GM18868 (cell line): Measurements from ENCODE around the gene TPM3.
"Not testable (repeated sequence)": the region's sequence is repeated elsewhere in the genome, so short reads cannot be mapped to it uniquely, and the experiment has no call there.

Experiments
- ATAC-seq: cut with Tn5 transposase; IDR thresholded peaks from one replicate; pipeline ENCODE4 v1.9.1; 2021; ENCODE audit warnings: mild to moderate bottlenecking, moderate library complexity; ENCODE audit not compliant: unreplicated experiment

The TPM3 gene

GRCh38 chr1:154191990-154192461 lies at the start of gene TPM3:
Gene TPM3 (minus strand): TSS chr1:154192100. CDS start chr1:154192018, 82 bp downstream.
- ATAC-seq, result no peak

GRCh38 chr1:154240294-154240833 lies 48.5 kb upstream of the TPM3 start:
- ATAC-seq, result no peak

GRCh38 chr1:154239491-154239890 lies 47.6 kb upstream of the TPM3 start:
- no peak for ATAC-seq

- ATAC-seq, result no peak
Measured at GRCh38 chr1:154237880-154238506, 46.1 kb upstream of the TPM3 start.

GRCh38 chr1:154237435-154237834 lies 45.5 kb upstream of the TPM3 start:
- no peak for ATAC-seq

GRCh38 chr1:154236855-154237254 lies 45.0 kb upstream of the TPM3 start:
- ATAC-seq, result no peak

- ATAC-seq, result not testable (repeated sequence)
Measured at GRCh38 chr1:154233127-154233526, 41.2 kb upstream of the TPM3 start.

- ATAC-seq, result not testable (repeated sequence)
Measured at GRCh38 chr1:154231112-154231511, 39.2 kb upstream of the TPM3 start.

GRCh38 chr1:154225370-154225769 lies 33.5 kb upstream of the TPM3 start:
- no peak for ATAC-seq

GRCh38 chr1:154223621-154224020 lies 31.7 kb upstream of the TPM3 start:
- no peak for ATAC-seq

- ATAC-seq, result no peak
Measured at GRCh38 chr1:154222918-154223317, 31.0 kb upstream of the TPM3 start.

GRCh38 chr1:154222518-154222917 lies 30.6 kb upstream of the TPM3 start:
- ATAC-seq, result no peak

GRCh38 chr1:154221278-154222001 lies 29.5 kb upstream of the TPM3 start:
- no peak for ATAC-seq

GRCh38 chr1:154220970-154221277 lies 29.0 kb upstream of the TPM3 start:
- no peak for ATAC-seq

- peak; percentile 89 for ATAC-seq
Measured at GRCh38 chr1:154220071-154220969, 28.4 kb upstream of the TPM3 start, which contains the start of gene UBAP2L. Gene UBAP2L (plus strand): TSS chr1:154220955. CDS start chr1:154225124, 4,169 bp downstream.

GRCh38 chr1:154219541-154219940 lies 27.6 kb upstream of the TPM3 start:
- ATAC-seq, result no peak

- ATAC-seq, result no peak
Measured at GRCh38 chr1:154218545-154218944, 26.6 kb upstream of the TPM3 start.

GRCh38 chr1:154213274-154213673 lies 21.4 kb upstream of the TPM3 start:
- no peak for ATAC-seq

- no peak for ATAC-seq
Measured at GRCh38 chr1:154212083-154212482, 20.2 kb upstream of the TPM3 start.

- ATAC-seq, result no peak
Measured at GRCh38 chr1:154208677-154209388, 16.9 kb upstream of the TPM3 start.

GRCh38 chr1:154207262-154207661 lies 15.4 kb upstream of the TPM3 start:
- no peak for ATAC-seq
